Endothelial cell of hepatic sinusoid (primary cell): ENCODE data around the gene POLDIP3.
"Not testable (repeated sequence)": the region's sequence is repeated elsewhere in the genome, so short reads cannot be mapped to it uniquely, and the experiment has no call there.

Source experiments
- in situ Hi-C: cut with HindIII; loops from 2 replicates; pipeline ENCODE4 v1.10.0; 2017; ENCODE audit warnings: low sequenced_read_pairs

POLDIP3 gene

DNA sequence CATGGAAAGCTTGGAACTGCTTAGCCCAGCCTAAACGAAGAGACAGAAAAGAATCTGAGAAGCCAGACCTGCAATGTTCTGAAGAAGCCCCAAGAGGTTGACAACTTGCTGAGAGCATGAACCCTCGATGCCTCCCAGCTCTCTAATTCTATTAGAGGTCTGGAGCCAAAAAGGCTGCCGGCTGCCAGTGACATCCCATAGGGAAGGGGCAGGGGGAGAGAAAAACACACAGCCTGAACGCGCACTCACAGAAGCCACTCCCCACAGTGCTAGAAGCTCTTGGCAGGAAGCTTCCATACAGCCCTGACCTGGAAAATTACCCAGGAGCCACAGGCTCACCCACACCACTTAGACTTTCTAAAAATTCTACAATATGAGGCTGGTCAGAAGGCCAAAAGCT lies 18.3 kb downstream of the POLDIP3 start:
- in situ Hi-C loops: no loop called here

DNA sequence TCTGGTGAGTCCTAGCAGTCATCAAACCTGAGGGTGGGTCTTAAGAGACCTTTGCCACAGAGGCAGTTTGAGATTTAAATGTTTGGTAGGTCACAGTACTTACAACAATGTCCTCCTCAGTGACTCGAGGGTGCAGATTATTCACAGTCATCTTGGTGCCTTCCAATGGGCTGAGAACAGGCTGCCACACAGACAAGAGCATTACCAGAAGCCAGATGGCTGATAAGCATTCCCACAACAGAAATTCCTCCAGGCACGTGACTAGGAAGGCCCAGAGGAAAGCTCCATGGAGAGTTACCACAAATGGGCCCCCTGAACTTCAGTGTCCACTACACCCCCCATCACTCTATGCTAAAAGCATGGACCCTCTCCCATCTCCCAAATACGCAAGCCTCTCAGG lies 19.2 kb downstream of the POLDIP3 start:
- in situ Hi-C loops: no loop called here

DNA sequence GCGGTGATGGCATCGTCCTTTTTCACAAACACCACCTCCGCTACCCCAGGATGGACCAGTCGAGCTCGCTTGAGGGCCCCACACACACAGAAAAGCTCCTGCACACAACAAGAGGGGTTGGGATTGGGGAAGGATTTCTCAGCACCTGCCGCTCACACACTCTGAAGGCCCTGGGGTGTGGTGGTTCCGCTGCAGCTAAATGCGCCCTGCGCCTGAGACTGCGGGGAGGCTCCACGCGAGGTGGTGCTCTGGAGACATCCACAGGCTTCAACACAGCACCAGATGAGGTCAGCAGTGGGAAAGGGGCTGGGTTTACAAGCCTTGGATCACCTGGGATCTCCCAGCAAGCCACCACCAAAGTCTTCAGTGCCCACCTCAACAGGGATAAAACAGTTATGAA lies 22.7 kb downstream of the POLDIP3 start:
- in situ Hi-C loops: no loop called here

DNA sequence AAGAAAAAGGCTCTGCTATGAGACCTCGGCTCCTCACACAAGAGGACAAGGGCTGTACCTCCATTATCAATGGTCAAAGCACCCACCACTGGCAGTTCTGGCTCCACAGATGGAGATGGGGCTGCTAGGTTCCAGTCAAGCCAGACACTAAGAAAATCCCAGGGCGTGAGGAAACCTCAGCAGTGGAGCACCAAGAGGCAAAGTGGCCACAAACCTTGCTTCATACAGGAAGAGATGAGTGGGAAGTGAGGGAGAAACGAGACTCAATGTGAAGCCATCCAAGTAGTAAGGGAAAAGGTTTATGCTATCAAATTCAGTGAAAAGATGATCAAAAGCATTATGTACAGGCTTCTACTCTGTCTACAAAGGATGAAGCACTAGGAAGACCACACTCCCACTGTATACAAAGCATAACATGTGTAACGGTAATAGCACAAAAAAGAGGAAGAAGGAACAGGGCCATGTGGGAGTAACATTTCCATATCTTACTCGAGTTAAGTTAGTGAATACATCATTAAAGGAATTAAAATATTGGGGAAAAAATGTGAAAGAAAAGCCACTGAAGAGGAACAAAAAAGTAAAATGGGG lies 27.0 kb downstream of the POLDIP3 start:
- in situ Hi-C loops: no loop called here

DNA sequence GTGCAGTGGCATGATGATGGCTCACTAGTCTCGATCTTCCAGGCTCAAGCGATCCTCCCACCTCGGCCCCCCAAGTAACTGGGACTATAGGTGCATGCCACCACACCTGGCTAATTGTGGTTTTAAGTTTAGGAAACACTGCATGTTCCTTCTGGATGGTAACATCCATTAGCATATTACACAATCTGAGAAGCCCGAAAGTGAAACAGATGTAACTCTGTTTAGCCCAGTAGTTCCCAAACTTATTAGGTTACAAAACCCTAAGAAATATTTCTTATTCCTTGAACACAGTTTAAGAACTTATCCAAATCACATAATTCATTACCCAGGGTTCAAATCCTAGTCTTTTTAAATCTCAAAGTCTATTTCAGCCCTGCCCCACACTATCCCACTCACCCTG lies 28.3 kb downstream of the POLDIP3 start:
- in situ Hi-C loops: no loop called here

DNA sequence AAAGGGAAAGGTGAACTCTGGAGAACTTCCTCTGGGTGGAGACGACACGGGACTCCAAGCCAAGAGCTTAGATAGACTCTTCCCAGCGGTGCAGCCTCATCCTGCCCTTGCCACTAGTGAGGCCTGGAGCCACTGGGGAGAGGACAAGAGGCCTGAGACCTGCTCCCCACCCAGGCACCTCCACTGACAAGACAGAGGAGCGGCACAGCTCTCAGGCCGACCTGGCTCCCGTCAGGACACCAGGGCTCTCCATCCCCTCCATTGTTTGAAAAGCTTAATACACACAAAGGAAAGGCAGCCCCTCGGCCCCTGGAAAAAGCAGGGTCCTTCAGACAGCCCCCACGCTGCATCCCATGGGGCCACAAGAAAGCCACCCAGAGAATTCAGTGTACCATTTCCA lies 29.6 kb downstream of the POLDIP3 start:
- in situ Hi-C loops: no loop called here

DNA sequence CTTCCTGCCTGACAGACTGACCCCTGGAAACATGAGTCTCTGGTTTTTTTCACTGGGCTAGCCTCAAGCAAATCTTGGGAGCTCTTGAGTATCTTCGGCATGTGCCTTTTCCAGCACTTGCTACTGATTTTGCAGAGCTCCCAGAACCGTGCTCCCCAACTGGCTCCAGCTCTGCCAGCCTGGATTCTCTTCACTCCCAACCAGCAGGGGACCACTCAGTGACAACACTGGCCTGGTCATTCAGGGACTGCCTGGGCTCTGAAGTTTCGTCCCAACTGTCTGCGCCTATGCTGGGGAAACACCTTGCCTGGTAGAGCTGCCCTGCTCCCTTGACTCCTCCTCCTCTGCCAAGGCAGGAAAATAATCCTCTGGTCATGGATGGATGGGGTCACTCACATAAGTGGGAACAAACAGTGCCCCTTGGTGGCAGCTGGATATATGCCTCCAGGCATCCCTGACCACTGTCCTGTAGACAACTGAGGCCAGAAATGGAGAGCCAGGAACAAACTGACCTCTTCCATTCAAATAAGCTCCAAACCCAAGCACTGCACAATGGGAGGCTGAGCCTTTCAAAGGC lies 30.2 kb downstream of the POLDIP3 start:
- in situ Hi-C loops: no loop called here

DNA sequence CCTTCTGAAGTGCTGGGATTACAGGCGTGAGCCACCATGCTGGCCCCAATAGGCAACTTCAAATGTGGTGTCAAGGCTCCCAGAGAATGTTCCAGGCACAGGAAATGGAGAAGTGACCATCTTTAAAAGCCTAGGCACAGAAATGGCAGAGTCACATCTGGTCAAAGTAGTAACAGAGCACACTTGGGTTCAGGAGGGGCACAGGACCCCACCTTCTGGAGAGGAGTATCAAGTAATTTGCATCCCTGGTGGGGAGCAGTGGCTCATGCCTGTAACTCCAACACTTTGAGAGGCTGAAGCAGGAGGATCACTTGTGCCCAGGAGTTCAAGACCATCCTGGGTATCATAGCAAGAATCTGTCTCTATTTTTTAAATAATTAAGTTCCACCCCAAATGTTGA lies 31.7 kb downstream of the POLDIP3 start:
- in situ Hi-C loops: no loop called here

DNA sequence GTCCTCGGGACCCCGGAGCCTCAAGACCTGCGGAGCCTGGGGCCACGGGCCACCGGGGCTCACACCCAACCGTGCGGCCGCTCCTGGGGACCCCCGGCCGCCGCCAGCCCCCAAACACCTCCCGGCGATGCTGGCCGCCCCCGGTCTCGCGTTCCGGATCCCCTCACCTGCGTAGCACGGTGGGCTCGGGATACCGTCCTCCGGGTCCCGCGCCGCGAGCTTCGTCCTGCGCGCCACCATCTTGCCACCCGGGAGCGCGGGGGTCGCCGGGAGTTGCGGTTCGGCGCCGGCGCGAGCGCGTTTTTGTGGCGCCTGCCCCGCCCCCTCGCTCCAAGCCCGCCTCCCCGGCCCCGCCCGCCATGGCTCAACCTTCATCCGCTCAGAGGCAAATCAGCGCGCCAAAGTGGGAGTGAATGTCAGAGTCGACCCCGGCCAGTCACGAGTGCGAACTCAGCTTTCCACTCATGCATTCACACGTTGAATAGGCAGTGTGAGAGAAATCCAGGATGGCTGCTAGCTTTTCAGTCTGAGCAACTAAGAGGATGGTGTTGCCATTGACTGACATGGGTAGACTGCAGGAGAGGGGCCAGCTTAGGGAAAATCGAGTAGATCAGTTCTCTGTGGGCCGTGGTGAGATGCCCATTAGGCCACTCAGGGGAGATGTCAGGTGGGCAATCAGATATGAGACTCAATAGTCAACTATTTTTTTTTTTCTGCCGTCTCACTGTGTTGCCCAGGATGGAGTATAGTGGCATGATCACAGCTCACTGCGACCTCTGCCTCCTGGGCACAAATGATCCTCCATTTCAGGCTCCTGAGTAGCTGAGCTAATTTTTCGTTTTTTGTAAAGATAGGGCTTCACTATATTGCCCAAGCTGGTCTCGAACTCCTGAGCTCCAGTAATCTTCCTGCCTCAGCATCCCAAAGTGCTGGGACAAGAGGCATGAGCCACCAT lies 32.6 kb downstream of the POLDIP3 start:
- in situ Hi-C loops: no loop called here

DNA sequence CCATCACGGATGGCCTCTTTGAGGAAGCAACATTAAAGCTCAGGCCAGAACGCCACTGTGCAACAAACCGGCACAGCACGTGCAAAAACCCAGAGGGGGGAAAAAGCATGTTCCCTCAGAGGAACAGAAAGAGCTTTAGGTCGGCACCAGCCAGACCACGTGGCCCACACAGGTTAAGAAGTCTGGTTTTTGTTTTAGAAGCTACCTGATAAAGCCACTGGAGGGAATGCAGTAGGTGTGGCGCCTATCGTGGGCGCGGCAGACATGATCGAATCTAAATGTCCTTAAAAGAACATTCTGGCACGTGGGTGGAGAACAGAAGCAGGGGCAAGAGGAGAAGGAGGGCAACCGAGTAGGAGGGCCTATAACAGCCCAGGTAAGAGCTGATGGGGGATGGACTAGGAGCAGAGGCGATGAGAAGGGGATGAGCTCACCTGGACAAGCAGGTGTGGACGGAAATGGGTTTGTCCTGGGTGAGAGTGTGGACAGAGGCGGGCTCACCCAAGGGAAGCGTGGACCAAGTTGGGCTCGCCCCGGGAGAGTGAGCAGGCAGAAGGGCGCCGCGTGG lies 33.4 kb downstream of the POLDIP3 start:
- in situ Hi-C loops: not testable (repeated sequence)

DNA sequence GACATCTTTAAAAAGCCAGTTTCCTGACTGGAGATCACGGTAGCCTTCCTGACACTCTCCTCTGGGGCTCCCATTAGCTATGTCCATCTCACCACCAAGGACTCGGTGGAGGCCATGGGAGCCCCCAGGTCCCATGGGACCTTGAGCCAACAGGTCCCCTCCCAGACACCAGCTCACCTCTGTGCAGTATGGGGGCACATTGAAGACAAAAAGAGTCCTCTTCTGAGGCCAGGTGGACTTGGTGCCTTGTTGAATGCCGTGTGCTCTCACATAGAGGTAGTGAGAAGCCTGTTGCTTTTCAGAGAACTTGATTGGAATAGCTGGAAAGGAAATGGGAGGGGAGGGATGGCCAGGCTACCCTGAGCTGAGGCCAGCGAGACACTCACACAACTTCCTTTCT lies 34.6 kb downstream of the POLDIP3 start:
- in situ Hi-C loops: not testable (repeated sequence)

DNA sequence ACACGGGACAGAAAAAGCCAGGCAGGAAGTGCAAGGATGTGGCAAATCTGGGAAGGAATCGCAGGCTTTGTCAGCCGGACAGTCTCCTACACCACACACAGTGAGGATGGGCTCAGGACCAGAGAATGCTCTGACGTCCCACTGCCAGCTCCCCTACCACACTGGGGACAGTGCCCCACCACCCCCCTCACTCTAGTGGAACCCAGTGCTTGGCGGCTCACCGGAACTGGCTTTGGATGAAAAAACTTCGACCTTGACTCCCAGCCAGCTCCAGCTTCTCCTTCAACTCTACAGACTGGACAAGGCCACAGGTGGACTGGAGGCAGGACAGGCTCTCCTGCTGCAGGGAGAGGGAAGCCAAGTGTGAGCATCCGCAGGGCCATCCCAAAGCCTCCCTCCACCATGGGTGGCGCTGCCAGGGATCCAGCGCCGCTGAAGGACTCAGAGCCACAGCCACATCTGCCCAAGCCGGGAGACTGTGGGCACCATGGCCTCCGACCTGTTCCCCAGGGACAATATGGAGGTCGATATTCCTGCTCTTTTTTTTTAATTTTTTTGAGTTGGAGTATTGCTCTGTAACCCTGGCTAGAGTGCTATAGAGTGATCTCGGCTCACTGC lies 37.0 kb downstream of the POLDIP3 start:
- in situ Hi-C loops: no loop called here

DNA sequence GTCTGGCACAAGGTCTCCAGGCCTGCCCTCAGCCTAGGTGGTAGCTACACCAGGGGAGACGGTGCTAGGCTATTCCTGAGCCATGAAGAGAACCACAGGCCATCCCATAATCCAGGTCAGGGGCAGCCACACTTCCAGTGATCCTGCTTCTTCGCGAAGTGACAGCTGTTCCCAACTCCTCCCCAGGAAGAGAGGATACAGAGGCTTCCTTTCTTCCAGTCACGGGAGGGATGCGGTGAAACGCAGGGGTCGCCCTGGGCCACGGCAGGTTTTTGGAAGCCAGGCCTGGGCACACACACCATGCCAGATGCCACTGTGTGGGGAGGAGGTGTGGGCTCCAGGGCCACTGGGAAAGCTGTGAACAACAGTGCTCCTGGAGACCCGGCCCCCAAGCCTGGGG lies 37.5 kb downstream of the POLDIP3 start:
- in situ Hi-C loops: not testable (repeated sequence)

DNA sequence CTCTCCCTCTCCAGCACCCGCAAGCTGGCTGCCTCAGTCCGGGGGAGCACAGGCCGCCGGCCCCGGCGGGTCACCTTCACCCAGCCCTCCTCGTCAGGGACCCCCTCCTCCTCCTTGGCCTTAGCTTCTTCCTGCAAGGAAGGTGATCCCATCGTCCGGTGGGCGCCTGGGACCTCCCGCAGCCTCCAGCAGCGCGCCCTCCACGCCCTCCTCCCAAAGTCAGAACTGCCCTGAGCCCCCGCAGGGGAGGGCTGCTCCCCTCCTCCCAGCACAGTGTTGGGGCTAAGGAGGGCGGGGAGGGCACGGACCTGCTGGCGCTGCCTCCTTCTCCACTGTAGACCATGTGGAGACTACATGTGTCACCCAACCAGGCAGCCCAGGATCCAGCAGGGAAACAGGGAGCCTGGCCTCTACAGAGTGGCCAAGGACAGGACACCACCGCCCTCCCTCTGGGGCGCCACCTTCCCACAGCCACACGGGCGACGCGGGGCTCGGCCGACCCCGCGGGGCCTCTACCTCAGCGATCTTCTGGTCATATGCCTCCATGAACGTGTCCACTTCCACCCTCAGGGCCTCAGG lies 38.6 kb downstream of the POLDIP3 start:
- in situ Hi-C loops: not testable (repeated sequence)

DNA sequence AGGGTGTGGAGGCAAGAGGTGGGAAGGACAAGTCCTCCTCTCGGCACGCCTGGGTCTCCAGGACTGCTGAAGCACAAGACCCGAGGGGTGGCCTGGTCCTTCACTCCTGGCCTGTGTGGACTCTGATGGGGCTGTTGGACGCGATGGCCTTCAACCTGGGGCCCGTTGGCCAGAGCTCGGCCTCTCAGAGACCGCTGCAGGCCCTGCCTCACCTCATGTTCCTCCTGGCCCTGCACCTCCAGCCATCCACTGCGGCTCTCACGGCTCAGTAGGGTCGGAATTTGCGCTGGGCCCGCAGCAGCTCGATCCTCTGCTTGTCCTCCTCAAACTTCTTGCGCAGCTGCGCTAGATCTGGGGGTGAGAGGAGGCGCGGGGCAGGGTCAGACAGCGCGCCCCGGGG lies 40.2 kb downstream of the POLDIP3 start:
- in situ Hi-C loops: not testable (repeated sequence)

DNA sequence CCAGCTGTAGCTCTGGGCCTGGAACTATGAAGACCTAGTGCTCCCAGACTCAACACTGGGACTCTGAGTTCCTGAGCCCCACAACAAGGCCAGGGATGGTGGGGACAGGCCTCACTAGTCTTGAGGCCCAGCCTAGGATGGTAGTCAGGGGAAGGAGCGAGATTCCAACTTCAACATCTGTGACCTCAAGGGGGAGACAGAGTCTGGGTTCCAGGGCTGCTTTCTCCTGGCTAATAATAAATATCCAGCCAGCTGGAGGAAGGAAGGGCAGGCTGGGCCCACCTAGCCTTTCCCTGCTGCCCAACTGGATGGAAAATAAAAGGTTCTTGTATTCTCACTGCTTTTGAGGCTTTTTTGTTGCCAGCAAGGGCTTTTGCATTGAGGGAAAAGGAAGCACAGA lies 40.6 kb downstream of the POLDIP3 start:
- in situ Hi-C loops: not testable (repeated sequence)

DNA sequence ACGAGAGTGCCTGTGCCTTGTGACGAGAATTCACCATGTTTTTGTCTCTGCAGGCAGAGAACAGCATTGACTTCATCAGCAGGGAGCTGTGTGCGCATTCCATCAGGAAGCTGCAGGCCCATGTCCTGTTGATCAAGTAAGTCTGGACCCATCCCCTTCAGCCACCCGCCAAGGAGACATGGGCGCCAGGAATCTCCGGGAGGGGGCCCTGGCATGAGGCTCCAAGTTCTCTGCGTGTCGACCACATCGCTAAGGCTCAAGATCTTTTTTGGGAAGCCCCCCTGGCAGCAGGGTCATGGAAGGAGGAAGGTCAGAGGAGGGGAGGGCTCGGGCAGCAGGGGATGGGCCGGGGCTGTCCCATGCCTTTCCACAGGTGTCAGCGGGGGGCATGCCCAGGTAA lies 43.6 kb downstream of the POLDIP3 start:
- in situ Hi-C loops: not testable (repeated sequence)

DNA sequence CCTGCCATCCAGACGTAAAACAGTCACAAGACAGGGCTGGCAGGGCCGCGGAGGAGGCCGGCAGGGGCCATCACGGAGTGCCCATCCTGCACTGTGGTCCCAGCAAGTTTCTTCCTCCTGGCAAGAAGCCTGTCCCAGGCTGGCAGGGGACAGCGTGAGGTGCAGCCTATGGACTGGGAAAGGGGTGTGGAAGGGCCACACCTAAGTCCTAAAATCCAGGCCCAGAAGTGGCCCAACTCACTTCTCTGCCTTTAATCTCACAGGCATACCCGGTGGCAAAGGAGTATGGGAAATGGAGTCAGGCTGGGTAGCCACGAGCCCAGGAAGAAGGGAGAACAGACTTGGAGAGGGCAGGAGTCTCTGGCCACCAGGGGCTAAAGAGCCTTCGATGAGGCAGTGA lies 44.1 kb downstream of the POLDIP3 start:
- in situ Hi-C loops: not testable (repeated sequence)

DNA sequence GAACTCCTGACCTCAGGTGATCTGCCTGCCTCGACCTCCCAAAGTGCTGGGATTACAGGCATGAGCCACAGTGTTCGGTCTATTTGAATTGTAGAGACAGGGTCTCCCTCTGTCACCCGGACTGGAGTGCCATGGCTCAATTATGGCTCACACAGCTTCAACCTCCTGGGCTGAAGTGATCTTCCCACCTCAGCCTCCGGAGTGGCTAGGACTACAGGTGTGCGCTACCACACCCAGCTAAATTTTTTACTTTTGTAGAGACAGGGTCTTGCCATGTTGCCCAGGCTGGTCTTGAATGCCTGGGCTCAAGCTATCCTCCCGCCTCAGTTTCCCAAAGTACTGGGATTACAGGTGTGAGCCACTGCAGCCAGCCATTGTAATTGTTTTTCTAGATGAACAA lies 46.7 kb downstream of the POLDIP3 start:
- in situ Hi-C loops: not testable (repeated sequence)

DNA sequence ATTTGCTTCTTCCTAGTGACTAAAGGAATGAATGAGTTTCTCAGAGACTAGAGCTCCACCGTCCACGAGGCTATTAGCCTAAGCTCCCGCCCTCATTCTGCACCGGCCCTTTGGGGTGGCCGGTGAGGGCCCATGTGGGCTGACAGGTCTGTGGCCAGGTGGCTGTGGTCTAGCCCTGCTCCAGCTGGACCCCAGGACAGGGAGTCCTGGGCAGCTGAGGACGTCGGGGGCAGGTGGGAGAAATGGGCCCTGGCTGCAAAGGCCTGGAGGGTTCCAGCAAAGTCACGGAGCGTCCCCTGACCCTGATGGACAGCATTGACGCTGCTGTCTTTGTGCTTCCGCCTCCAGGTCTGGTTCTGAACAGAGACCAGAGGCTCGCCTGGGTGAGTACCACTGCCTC lies 48.7 kb downstream of the POLDIP3 start:
- in situ Hi-C loops: no loop called here

DNA sequence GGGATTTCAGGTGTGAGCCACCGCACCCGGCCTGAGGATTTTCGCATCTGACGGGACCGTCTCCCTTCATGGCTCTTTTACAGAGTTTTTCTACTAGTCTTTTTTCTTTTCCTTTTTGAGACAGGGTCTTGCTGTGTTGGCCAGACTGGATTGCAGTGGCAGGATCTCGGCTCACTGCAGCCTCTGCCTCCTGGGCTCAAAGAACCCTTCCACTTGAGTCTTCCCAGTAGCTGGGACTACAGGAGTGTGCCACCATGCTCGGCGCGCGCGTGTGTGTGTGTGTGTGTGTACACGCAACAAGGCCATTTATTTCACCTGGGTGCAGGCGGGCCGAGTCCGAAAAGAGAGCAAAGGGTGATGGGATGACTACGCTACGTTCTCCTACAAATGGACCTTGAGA lies 50.0 kb downstream of the POLDIP3 start:
- in situ Hi-C loops: no loop called here
